ENCODE measurements around the gene TMEM217.
"Not testable (repeated sequence)": the region's sequence is repeated elsewhere in the genome, so short reads cannot be mapped to it uniquely, and the experiment has no call there.

TMEM217 gene

GRCh38 chr6:37209461-37210205 lies 48.3 kb downstream of the TMEM217 start:
- FAIRE-seq = no peak

- FAIRE-seq = no peak
Observed at GRCh38 chr6:37208793-37209192, 49.2 kb downstream of the TMEM217 start.

GRCh38 chr6:37207903-37208456 lies 50.0 kb downstream of the TMEM217 start:
- FAIRE-seq = no peak

- FAIRE-seq = no peak
Observed at GRCh38 chr6:37206622-37207021, 51.3 kb downstream of the TMEM217 start.

GRCh38 chr6:37205997-37206340 lies 52.0 kb downstream of the TMEM217 start:
- FAIRE-seq = no peak

- no peak for FAIRE-seq
Observed at GRCh38 chr6:37205175-37205996, 52.6 kb downstream of the TMEM217 start.

GRCh38 chr6:37204014-37204751 lies 53.8 kb downstream of the TMEM217 start:
- no peak for FAIRE-seq

GRCh38 chr6:37202788-37203491 lies 55.0 kb downstream of the TMEM217 start:
- no peak for FAIRE-seq

GRCh38 chr6:37201726-37202125 lies 56.2 kb downstream of the TMEM217 start:
- FAIRE-seq = no peak

- FAIRE-seq = no peak
Observed at GRCh38 chr6:37200085-37200484, 57.9 kb downstream of the TMEM217 start.

GRCh38 chr6:37196451-37196850 lies 61.5 kb downstream of the TMEM217 start:
- FAIRE-seq = not testable (repeated sequence)

- FAIRE-seq = not testable (repeated sequence)
Observed at GRCh38 chr6:37194886-37195285, 63.1 kb downstream of the TMEM217 start.

GRCh38 chr6:37192666-37193065 lies 65.3 kb downstream of the TMEM217 start:
- no peak for FAIRE-seq

- no peak for FAIRE-seq
Observed at GRCh38 chr6:37190159-37190535, 67.8 kb downstream of the TMEM217 start.

GRCh38 chr6:37188962-37189510 lies 68.9 kb downstream of the TMEM217 start:
- no peak for FAIRE-seq

- no peak for FAIRE-seq
Observed at GRCh38 chr6:37187321-37188022, 70.5 kb downstream of the TMEM217 start.

GRCh38 chr6:37185949-37186720 lies 71.8 kb downstream of the TMEM217 start:
- FAIRE-seq = not testable (repeated sequence)

- FAIRE-seq = no peak
Observed at GRCh38 chr6:37182736-37183590, 75.0 kb downstream of the TMEM217 start.

GRCh38 chr6:37180610-37181009 lies 77.3 kb downstream of the TMEM217 start:
- FAIRE-seq = not testable (repeated sequence)

- FAIRE-seq = no peak
Observed at GRCh38 chr6:37180075-37180474, 77.9 kb downstream of the TMEM217 start.

Data from endometrium (tissue), 2 donors.